Endothelial cell of umbilical vein (primary cell): ENCODE data around the gene GPR153.

Experiments used
- EZH2 ChIP-seq: IDR thresholded peaks from 2 replicates; pipeline ENCODE4 v1.6.1; 2012; ENCODE audit warnings: borderline replicate concordance, low read depth, mild to moderate bottlenecking, moderate library complexity, low read length, inconsistent platforms; ENCODE audit not compliant: severe bottlenecking
- JUN ChIP-seq: IDR thresholded peaks from 2 replicates; pipeline ENCODE4 v1.6.1; 2011; ENCODE audit warnings: borderline replicate concordance, low read depth; ENCODE audit not compliant: insufficient read length, insufficient read depth
- MYC ChIP-seq: IDR thresholded peaks from one replicate; pipeline ENCODE4 v1.6.1; 2011; ENCODE audit warnings: mild to moderate bottlenecking, low read depth, low read length
- POLR2A ChIP-seq: IDR thresholded peaks from 2 replicates; pipeline ENCODE4 v1.6.1; 2012; ENCODE audit warnings: low read depth, mild to moderate bottlenecking, control low read depth, low read length
- POLR2AphosphoS5 ChIP-seq: IDR thresholded peaks from 2 replicates; pipeline ENCODE4 v1.6.1; 2012; ENCODE audit warnings: low read depth, mild to moderate bottlenecking, control low read depth, low read length, moderate library complexity; ENCODE audit not compliant: insufficient read depth
- TF ChIP-seq, protein P1 (sequence below), 2 donors: IDR thresholded peaks; 1 replicate in 1 of 2; 2 replicates in 1 of 2; pipeline ENCODE4 v1.5.1; 2011; ENCODE audit warnings: low read length in 2 of 2, mild to moderate bottlenecking in 2 of 2, moderate library complexity in 2 of 2, control low read depth in 1 of 2, inconsistent platforms in 1 of 2, low read depth in 1 of 2; ENCODE audit not compliant: insufficient read depth in 1 of 2; ENCODE audit errors: extremely low read depth in 1 of 2
- TF ChIP-seq, protein P2 (sequence below): IDR thresholded peaks from 2 replicates; pipeline ENCODE4 v1.6.1; 2011; ENCODE audit not compliant: insufficient read depth, insufficient read length

GRCh38 chr1:6279613-6280383 is 18.9 kb upstream of the GPR153 start:
- TF ChIP-seq, protein P1, sequence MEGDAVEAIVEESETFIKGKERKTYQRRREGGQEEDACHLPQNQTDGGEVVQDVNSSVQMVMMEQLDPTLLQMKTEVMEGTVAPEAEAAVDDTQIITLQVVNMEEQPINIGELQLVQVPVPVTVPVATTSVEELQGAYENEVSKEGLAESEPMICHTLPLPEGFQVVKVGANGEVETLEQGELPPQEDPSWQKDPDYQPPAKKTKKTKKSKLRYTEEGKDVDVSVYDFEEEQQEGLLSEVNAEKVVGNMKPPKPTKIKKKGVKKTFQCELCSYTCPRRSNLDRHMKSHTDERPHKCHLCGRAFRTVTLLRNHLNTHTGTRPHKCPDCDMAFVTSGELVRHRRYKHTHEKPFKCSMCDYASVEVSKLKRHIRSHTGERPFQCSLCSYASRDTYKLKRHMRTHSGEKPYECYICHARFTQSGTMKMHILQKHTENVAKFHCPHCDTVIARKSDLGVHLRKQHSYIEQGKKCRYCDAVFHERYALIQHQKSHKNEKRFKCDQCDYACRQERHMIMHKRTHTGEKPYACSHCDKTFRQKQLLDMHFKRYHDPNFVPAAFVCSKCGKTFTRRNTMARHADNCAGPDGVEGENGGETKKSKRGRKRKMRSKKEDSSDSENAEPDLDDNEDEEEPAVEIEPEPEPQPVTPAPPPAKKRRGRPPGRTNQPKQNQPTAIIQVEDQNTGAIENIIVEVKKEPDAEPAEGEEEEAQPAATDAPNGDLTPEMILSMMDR (IDR thresholded peaks at IDR 0.05; ENCODE audit: extremely low read depth in 1 of 2, insufficient read depth in 1 of 2, low read depth in 1 of 2, low read length in 2 of 2): no peak
- no peak for TF ChIP-seq POLR2A
- TF ChIP-seq EZH2: no peak
- TF ChIP-seq, protein P2, sequence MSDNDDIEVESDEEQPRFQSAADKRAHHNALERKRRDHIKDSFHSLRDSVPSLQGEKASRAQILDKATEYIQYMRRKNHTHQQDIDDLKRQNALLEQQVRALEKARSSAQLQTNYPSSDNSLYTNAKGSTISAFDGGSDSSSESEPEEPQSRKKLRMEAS: no peak
- no peak for TF ChIP-seq POLR2AphosphoS5
- TF ChIP-seq MYC: no peak
- no peak for TF ChIP-seq JUN
